ENCODE data around the gene AGPAT2. TPM values are rescaled to one million over a fixed set of nuclear protein-coding genes. Genes with fewer than 3 reads are reported as not detected.

The AGPAT2 gene
- total RNA-seq, 2 donors from 2014 or later: 94.2 to 275 TPM

DNA sequence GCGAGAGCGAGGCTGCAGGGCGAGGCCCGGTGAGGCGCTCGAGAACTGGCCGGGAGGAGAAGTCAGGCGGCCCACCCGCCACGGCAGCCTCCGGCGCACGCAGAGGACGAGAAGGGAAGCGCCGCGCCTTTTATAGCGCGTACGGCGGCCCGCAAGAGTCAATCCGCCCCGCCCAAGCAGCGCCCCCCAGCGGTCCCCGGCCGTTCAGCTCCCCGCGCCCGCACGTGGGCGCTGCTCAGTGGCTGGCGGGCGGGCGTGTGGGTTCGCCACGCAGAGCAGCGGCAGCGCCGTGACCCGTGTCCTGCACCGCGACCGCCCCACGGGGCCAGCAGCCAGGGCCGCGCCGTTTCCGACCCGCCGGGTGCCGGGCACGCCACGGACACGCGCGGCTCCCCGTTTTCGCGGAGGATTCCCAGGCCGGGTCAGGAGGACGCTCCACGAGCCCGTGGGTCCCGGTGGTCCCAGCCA is 40.9 kb upstream of the AGPAT2 start:
- ATAC-seq: peak; percentile 85
- TF ChIP-seq POLR2A (IDR thresholded peaks at IDR 0.05): peak; percentile 98 to 99 (median 99)
- TF ChIP-seq, protein P1, sequence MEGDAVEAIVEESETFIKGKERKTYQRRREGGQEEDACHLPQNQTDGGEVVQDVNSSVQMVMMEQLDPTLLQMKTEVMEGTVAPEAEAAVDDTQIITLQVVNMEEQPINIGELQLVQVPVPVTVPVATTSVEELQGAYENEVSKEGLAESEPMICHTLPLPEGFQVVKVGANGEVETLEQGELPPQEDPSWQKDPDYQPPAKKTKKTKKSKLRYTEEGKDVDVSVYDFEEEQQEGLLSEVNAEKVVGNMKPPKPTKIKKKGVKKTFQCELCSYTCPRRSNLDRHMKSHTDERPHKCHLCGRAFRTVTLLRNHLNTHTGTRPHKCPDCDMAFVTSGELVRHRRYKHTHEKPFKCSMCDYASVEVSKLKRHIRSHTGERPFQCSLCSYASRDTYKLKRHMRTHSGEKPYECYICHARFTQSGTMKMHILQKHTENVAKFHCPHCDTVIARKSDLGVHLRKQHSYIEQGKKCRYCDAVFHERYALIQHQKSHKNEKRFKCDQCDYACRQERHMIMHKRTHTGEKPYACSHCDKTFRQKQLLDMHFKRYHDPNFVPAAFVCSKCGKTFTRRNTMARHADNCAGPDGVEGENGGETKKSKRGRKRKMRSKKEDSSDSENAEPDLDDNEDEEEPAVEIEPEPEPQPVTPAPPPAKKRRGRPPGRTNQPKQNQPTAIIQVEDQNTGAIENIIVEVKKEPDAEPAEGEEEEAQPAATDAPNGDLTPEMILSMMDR (IDR thresholded peaks at IDR 0.05): peak; percentile 72 to 99 (median 96)
- WGBS, 2 donors: 0 to 1% methylated on average over 4 to 60 of the region's 66 CpGs

DNA sequence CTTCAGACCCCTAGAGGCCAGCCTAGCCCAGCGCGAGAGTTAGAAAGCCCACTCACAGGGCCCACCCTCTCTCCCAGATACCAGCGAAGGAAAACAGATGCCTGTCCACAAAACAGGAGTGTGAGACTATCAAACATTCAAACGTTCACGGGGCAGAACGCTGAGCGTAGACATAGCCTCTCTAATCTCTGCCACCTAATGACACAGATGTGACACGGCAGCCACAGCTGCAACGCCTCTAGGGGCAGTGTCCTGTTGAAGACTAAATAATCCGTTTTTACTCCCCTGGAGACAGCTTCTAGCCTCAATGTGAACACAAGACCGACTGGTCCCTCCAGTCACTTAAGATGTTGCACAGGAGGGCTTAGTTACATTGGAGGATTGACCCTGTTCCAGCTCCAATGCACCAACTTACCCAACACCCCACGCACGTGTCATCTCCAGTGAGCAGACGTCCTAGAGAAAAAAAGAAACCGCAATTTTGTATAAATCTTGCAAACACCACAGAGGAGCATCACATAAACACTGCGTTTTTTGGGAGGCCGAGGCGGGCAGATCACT is 39.5 kb upstream of the AGPAT2 start:
- peak overlapping the region in 3 of 4 donors; percentile 31 to 82 (median 71) for H3K27ac ChIP-seq
- peaks cover 49% of the 10 kb centered on the region for H3K4me1 ChIP-seq
- H3K9me3 ChIP-seq: no peaks in the 10 kb centered on the region
- peak in 3 of 4 donors; percentile 54 to 61 (median 55) for DNase-seq
- WGBS, 2 donors: 14 to 16% methylated on average over 10 to 18 of the region's 18 CpGs
- intact Hi-C loops (cut with DNase I): no loop called here
- H3K27me3 ChIP-seq: no peaks in the 10 kb centered on the region
- no peak for ATAC-seq
- H3K36me3 ChIP-seq (replicated peaks in 1 of 2; ENCODE audit: insufficient read depth in 1 of 2, low read depth in 2 of 2): peaks cover 8 to 16% of the 10 kb centered on the region in 2 donors
- H3K4me3 ChIP-seq: no peak overlapping the region
- TF ChIP-seq, protein P1 (IDR thresholded peaks at IDR 0.05): peak in 6 of 7 experiments; percentile 27 to 63 (median 54)
- TF ChIP-seq POLR2A (IDR thresholded peaks at IDR 0.05): no peak

More for the DNA sequence above, 40.9 kb upstream of the AGPAT2 start:
- intact Hi-C loops (cut with DNase I): no loop called here
- H3K36me3 ChIP-seq (replicated peaks in 1 of 2; ENCODE audit: insufficient read depth in 1 of 2, low read depth in 2 of 2): peaks cover 8 to 12% of the 10 kb centered on the region in 2 donors
- H3K27me3 ChIP-seq: no peaks in the 10 kb centered on the region
- peak; percentile 89 to 93 (median 91) for DNase-seq
- H3K27ac ChIP-seq: peak overlapping the region in 3 of 4 donors; percentile 62 to 82 (median 71)
- peaks cover 47% of the 10 kb centered on the region for H3K4me1 ChIP-seq
- H3K4me3 ChIP-seq: peak overlapping the region; percentile 68 to 96
- no peaks in the 10 kb centered on the region for H3K9me3 ChIP-seq

DNA sequence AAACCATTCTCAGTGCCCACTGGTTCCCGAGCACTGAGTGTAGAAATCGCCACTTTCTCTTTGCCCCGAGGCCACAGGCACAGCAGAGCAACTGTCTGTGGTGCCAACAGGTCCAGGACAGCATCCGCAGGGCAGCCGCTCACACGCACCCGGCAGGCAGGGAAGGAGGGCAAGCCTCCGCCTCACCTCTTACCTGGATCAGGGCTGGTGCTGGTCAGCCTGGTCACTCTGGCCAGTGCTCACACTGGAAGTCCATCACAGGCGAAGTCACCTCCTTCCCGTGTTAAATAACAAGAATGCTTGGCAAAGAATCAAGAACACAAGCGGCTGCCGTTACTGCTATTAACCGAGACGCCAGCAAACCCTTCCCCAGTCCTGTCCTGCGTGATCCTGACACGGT is 38.9 kb upstream of the AGPAT2 start:
- no peak for DNase-seq
- H3K27ac ChIP-seq: peak overlapping the region in 1 of 4 donors; percentile 31
- H3K4me1 ChIP-seq: peaks cover 49% of the 10 kb centered on the region
- no peaks in the 10 kb centered on the region for H3K9me3 ChIP-seq
- WGBS, 2 donors: 37% methylated on average over 16 of the region's 16 CpGs; no CpG with 5 or more reads in 1 of the 2 donors
- no peak for ATAC-seq
- no peaks in the 10 kb centered on the region for H3K27me3 ChIP-seq
- intact Hi-C loops (cut with DNase I): no loop called here
- TF ChIP-seq, protein P1 (IDR thresholded peaks at IDR 0.05): no peak
- no peak for TF ChIP-seq POLR2A (IDR thresholded peaks at IDR 0.05)
- H3K36me3 ChIP-seq (replicated peaks in 1 of 2; ENCODE audit: insufficient read depth in 1 of 2, low read depth in 2 of 2): peaks cover 8 to 16% of the 10 kb centered on the region in 2 donors
- no peak overlapping the region for H3K4me3 ChIP-seq

DNA sequence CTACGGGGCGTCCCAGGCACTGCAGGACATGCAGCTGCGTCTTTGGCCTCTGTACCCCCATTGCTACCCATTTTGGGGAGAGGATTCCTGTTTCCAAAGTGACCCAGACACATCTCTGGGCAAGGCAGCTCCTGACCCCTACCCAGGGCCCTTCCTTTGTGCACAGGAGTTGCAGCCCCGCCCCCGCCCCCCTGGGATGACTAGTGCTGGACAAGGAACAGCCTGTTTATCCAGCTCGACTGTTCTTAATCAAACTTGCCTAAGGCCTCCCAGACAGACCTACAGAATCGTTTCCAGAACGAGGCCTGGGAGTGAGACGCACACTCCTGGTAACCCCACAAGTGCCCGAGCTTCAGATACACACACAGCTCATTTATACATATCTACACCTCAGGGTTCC is 38.4 kb upstream of the AGPAT2 start:
- whole genome bisulfite sequencing, 2 donors: 61 to 96% methylated on average over 4 to 8 of the region's 10 CpGs
- intact Hi-C loops (cut with DNase I): no loop called here

More for the DNA sequence above, 38.4 kb upstream of the AGPAT2 start:
- Histone ChIP-seq H3K4me1 (peaks cover 50% of the 10 kb centered on the region), H3K4me3 (no peak overlapping the region), H3K36me3 (replicated peaks in 1 of 2; ENCODE audit: insufficient read depth in 1 of 2, low read depth in 2 of 2) (peaks cover 8 to 16% of the 10 kb centered on the region in 2 donors), H3K27me3 (no peaks in the 10 kb centered on the region), H3K27ac (no peak overlapping the region), H3K9me3 (no peaks in the 10 kb centered on the region)
- no peak for ATAC-seq
- no peak for DNase-seq
- no peak for TF ChIP-seq POLR2A (IDR thresholded peaks at IDR 0.05)
- TF ChIP-seq, protein P1 (IDR thresholded peaks at IDR 0.05): no peak

Data from body of pancreas (tissue), 4 donors.